HCT116 (cell line): ENCODE results near the gene NRBP1.

Experiments used
- RAD21 ChIP-seq: IDR thresholded peaks from 2 replicates; pipeline ENCODE4 v1.6.1; 2012; ENCODE audit warnings: low read depth, mild to moderate bottlenecking
- YY1 ChIP-seq: IDR thresholded peaks from 2 replicates; pipeline ENCODE4 v1.6.1; 2011; ENCODE audit warnings: low read length, low read depth, moderate library complexity, mild to moderate bottlenecking; ENCODE audit not compliant: insufficient replicate concordance; ENCODE audit errors: extremely low read depth
- ZFX ChIP-seq: fragments of 450-650 bp; IDR thresholded peaks from 2 replicates; pipeline ENCODE4 v1.6.1; 2017

DNA sequence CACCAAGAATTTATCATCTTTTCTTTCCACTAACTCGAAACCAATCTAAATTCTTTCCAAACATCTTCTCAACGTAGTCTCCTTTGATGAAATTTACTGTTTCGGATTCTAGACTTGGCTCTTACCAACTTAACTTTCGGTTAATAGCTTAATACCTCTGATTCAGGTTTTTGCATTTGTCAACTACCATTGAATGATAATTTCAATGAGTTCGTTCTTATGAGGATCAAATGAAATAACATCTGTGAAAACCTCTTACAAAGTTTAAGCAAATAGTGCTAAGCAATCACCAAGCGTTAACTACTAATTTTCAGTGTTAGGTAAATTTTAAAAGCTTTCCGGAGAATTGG is 593 bp upstream of the NRBP1 start:
- no peak for TF ChIP-seq RAD21
- TF ChIP-seq ZFX, result no peak
- TF ChIP-seq YY1, result no peak
